GM12872 (cell line): ENCODE data around the gene AGPAT2.

Experiments
- CTCF ChIP-seq: IDR thresholded peaks from 3 replicates; pipeline ENCODE4 v1.5.1; 2011; ENCODE audit warnings: low read depth, mild to moderate bottlenecking, low read length, moderate library complexity; ENCODE audit not compliant: insufficient read depth

AGPAT2 gene

GRCh38 chr9:136696502-136696901 lies 9.2 kb upstream of the AGPAT2 start:
- TF ChIP-seq CTCF = no peak

DNA sequence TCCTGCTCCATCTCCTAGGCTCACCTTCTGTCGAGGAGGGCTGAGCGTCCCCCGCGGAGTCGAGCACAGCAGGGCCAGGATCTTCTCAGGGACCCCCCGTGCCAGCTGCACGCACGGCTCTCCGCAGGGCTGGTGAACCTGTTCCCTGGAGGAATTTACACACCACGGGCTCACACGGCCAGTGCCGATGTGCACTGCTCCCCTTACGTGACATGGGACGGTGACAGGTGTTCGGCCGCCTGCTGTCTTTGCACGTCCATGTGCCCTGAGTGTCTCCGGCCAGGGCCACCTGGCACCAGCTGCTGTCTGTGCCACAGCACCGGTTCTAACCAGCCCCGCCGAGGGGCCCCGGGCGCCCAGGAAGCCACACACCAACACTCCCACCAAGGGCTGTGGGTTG lies 8.7 kb upstream of the AGPAT2 start:
- TF ChIP-seq CTCF = no peak

GRCh38 chr9:136695435-136695895 lies 8.2 kb upstream of the AGPAT2 start:
- TF ChIP-seq CTCF = no peak

GRCh38 chr9:136694872-136695247 lies 7.6 kb upstream of the AGPAT2 start:
- no peak for TF ChIP-seq CTCF

DNA sequence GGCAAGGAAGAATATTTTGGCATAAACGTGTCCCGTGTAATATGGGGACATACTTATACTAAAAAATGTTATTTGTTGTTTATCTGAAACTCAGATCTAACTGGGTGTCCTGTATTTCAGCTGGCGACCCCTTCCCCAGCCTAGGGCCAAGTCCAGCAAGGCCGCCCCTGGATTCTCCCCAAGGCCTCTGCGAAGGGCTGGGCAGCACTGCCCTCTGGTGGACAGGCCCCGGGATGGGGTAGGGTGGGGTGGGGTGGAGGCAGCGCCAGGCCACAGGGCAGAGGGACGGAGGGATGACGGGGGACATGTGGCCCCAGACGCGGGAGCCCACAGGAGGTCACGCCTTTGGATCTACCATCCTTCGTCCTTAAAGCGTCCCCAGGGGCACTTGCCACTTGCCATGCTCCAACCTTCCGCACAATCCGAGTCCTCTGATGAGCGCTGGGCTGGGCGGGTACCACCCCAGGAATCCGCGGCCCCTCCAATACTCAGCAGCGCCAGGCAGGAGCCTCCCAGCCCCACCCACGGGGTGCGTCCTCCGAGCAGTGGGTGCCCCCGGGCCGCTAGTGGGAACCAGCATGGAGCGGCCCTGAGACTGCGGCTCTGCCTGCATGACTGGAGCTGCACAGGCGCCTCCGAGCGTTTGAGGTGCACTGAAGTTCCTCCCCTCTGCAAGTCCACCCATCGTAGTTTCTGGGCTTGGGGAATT lies 7.1 kb upstream of the AGPAT2 start:
- peak; percentile 62; the same call in 2 of the 3 replicates for TF ChIP-seq CTCF

- TF ChIP-seq CTCF = no peak
Observed at GRCh38 chr9:136693490-136694162, 6.4 kb upstream of the AGPAT2 start.

- TF ChIP-seq CTCF = no peak
Observed at GRCh38 chr9:136693135-136693489, 5.9 kb upstream of the AGPAT2 start.
